SK-N-SH (cell line): Measurements from ENCODE around the gene PFAS. TPM values are rescaled to one million over a fixed set of nuclear protein-coding genes. Genes with fewer than 3 reads are reported as not detected.

Source experiments
- CTCF ChIA-PET: fragments of 300-600, 350-600 bp; formaldehyde crosslinking; extraction: SDS; loops from one replicate; lab custom pipeline; 2021; lab: Yijun Ruan, JAX
- POLR2A ChIA-PET: fragments of 350-600 bp; sonication (Branson Sonifier 250); formaldehyde crosslinking; extraction: SDS; loops from one replicate; lab custom pipeline; 2020; ENCODE audit warnings: antibody characterized with exemption, inconsistent platforms; lab: Yijun Ruan, JAX
- DNase-seq: peaks from one replicate; pipeline ENCODE4 v3.0.0; 2012
- H2AFZ ChIP-seq: fragments of 200-600 bp; sonication (generic); 2 replicates; pipeline ENCODE4 v1.8.1; 2016; ENCODE audit warnings: antibody characterized with exemption, mild to moderate bottlenecking, low read depth
- H3F3A ChIP-seq: fragments of 200-600 bp; sonication (generic); replicated peaks from 2 replicates; pipeline ENCODE3; 2016; ENCODE audit warnings: antibody characterized with exemption, mild to moderate bottlenecking; ENCODE audit not compliant: insufficient read depth
- H3K27ac ChIP-seq, 2 experiments: fragments of 200-500 bp in 1 of 2; fragments of 200-600 bp in 1 of 2; sonication (Bioruptor generic) in 1 of 2; sonication (generic), shearing (Covaris generic) in 1 of 2; 2 replicates each; pipeline versions ENCODE4 v1.5.1 to v1.6.1; 2014 to 2016; ENCODE audit warnings: low read depth in 2 of 2, inconsistent platforms in 1 of 2, low read length in 1 of 2, mild to moderate bottlenecking in 1 of 2, mixed read lengths in 1 of 2
- H3K27me3 ChIP-seq: fragments of 200-600 bp; sonication (generic), shearing (Covaris generic); 2 replicates; pipeline ENCODE4 v1.6.1; 2016; ENCODE audit warnings: mixed run types; ENCODE audit not compliant: insufficient read depth
- H3K36me3 ChIP-seq, 2 experiments: fragments of 200-500 bp in 1 of 2; fragments of 200-600 bp in 1 of 2; sonication (Bioruptor generic) in 1 of 2; sonication (generic) in 1 of 2; replicated peaks in 1 of 2; 2 replicates each; pipeline versions ENCODE3 to v1.5.1; 2014 to 2016; ENCODE audit warnings: low read length in 1 of 2, mild to moderate bottlenecking in 1 of 2; ENCODE audit not compliant: insufficient read depth in 2 of 2, control insufficient read depth in 1 of 2
- H3K4me1 ChIP-seq, 2 experiments: fragments of 200-500 bp in 1 of 2; fragments of 200-600 bp in 1 of 2; sonication (Bioruptor generic) in 1 of 2; sonication (generic), shearing (Covaris generic) in 1 of 2; 2 replicates each; pipeline versions ENCODE4 v1.5.1 to v1.6.1; 2014 to 2016; ENCODE audit warnings: low read depth in 1 of 2, low read length in 1 of 2, mixed run types in 1 of 2; ENCODE audit not compliant: insufficient read depth in 2 of 2, control insufficient read depth in 1 of 2
- H3K4me2 ChIP-seq: fragments of 200-600 bp; sonication (generic), shearing (Covaris generic); 2 replicates; pipeline ENCODE4 v1.6.1; 2017; ENCODE audit warnings: mixed run types
- H3K4me3 ChIP-seq, 2 experiments: fragments of 200-500 bp in 1 of 2; fragments of 200-600 bp in 1 of 2; sonication (Bioruptor generic) in 1 of 2; sonication (generic), shearing (Covaris generic) in 1 of 2; 2 replicates each; pipeline versions ENCODE4 v1.5.1 to v1.8.1; 2014 to 2016; ENCODE audit warnings: low read depth in 2 of 2, inconsistent platforms in 1 of 2, low read length in 1 of 2, mild to moderate bottlenecking in 1 of 2, mixed read lengths in 1 of 2, moderate library complexity in 1 of 2
- H3K79me2 ChIP-seq: fragments of 200-600 bp; sonication (generic); 2 replicates; pipeline ENCODE4 v1.8.1; 2017; ENCODE audit warnings: mild to moderate bottlenecking; ENCODE audit not compliant: insufficient read depth
- H3K9ac ChIP-seq: fragments of 200-600 bp; sonication (generic); 2 replicates; pipeline ENCODE4 v1.6.1; 2017; ENCODE audit warnings: mixed run types
- H3K9me2 ChIP-seq: fragments of 200-600 bp; sonication (generic); 2 replicates; pipeline ENCODE4 v1.6.1; 2017; ENCODE audit warnings: mixed run types
- H3K9me3 ChIP-seq: fragments of 200-600 bp; sonication (generic); 2 replicates; pipeline ENCODE4 v1.6.1; 2017; ENCODE audit warnings: mixed run types, mild to moderate bottlenecking, moderate library complexity
- H4K20me1 ChIP-seq: fragments of 200-600 bp; sonication (generic); 2 replicates; pipeline ENCODE4 v1.6.1; 2017; ENCODE audit warnings: mild to moderate bottlenecking, mixed run types; ENCODE audit not compliant: insufficient read depth
- ELF1 ChIP-seq: IDR thresholded peaks from 2 replicates; pipeline ENCODE4 v1.4.0; 2012
- EP300 ChIP-seq, 2 experiments: IDR thresholded peaks; 2 replicates each; pipeline versions ENCODE4 v1.4.0 to v1.6.1; 2012; ENCODE audit warnings: borderline replicate concordance in 1 of 2, low read depth in 1 of 2, low read length in 1 of 2
- FOXM1 ChIP-seq: IDR thresholded peaks from 2 replicates; pipeline ENCODE4 v1.4.0; 2012; ENCODE audit warnings: low read depth, mild to moderate bottlenecking
- GATA2 ChIP-seq: sonication (generic); formaldehyde crosslinking; IDR thresholded peaks from 2 replicates; pipeline ENCODE4 v1.5.0; 2020; ENCODE audit warnings: mild to moderate bottlenecking, missing genetic modification reagents
- NRF1 ChIP-seq: IDR thresholded peaks from 2 replicates; pipeline ENCODE4 v1.6.1; 2012; ENCODE audit warnings: low read depth, mild to moderate bottlenecking, low read length
- SIN3A ChIP-seq: IDR thresholded peaks from 2 replicates; pipeline ENCODE4 v1.6.1; 2012; ENCODE audit warnings: low read depth, mild to moderate bottlenecking, low read length, moderate library complexity, borderline replicate concordance
- SMC3 ChIP-seq: IDR thresholded peaks from 2 replicates; pipeline ENCODE4 v1.6.1; 2012; ENCODE audit warnings: low read depth, low read length, improper control_type of control experiment
- TAF1 ChIP-seq: IDR thresholded peaks from 2 replicates; pipeline ENCODE4 v1.6.1; 2012; ENCODE audit warnings: low read depth, mild to moderate bottlenecking, low read length, moderate library complexity, borderline replicate concordance
- YY1 ChIP-seq: IDR thresholded peaks from 2 replicates; pipeline ENCODE4 v1.4.0; 2012; ENCODE audit warnings: low read depth, mild to moderate bottlenecking
- WGBS: methylation state at CpG from one replicate; pipeline ENCODE4 v1.1.6; 2017; ENCODE audit warnings: low lambda C conversion rate; 5-methylcytosine and 5-hydroxymethylcytosine counted together
- polyA plus RNA-seq, 3 experiments: library from polyadenylated mRNA; depleted of rRNA; stranded (reverse); fragments of >200 nt; gene quantifications; 2 replicates each; pipeline ENCODE4 v1.2.3, GENCODE V29; 2012
- TF ChIP-seq, protein P1 (sequence below): fragments of 150-350 bp; IDR thresholded peaks from 2 replicates; pipeline ENCODE4 v1.6.1; 2017; ENCODE audit warnings: antibody characterized with exemption, low read length, low read depth, borderline replicate concordance
- TF ChIP-seq, protein P2 (sequence below): IDR thresholded peaks from 2 replicates; pipeline ENCODE4; 2012
- TF ChIP-seq, protein P3 (sequence below): fragments of 200-600 bp; sonication (generic); IDR thresholded peaks from 2 replicates; pipeline ENCODE4 v1.6.1; 2017; ENCODE audit warnings: antibody characterized with exemption, mild to moderate bottlenecking, moderate library complexity

PFAS gene
- polyA plus RNA-seq, 1 of the 3 experiments (the other 2 are of a cell fraction): 22.4 TPM

DNA sequence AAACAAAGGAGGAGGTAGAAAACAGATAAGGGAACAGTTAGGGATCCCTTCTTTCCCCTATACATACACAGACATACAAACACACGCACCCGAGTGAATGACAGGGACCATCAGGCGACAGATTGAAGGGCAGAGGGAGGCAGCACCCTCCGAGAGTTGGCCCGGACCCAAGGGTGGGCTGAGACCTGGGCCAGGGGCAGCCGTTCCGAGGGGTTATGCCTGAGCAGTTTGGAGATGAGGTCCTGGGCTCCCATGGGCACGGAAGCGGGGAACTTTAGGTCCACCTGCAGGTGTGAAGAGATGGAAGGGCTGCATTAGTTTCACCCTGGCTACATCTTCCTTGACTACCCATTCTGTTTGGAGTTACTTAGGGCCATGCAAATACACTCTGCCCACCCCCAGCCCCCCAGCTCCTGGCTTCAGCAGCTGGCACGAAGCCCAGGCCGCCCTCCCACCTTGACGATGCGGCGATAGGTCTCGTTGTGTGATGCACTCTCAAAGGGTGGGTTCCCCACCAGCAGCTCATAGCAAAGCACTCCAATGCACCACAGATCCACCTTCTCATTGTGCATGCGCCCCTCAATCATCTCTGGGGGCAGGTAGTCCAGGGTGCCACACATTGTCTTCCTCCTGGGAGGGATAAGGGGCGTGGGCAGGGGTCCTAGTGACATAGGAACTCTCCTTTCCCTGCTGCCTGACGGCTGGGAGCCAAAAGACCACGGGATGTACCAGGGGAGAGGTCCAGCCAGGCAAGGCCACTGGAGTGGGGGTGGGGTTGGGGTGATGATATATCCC lies 44.1 kb upstream of the PFAS start:
- H3K9me2 ChIP-seq: no peaks in the 10 kb centered on the region
- H3K79me2 ChIP-seq: peaks cover 56% of the 10 kb centered on the region
- peaks cover 2 to 11% of the 10 kb centered on the region in 2 experiments for H3K36me3 ChIP-seq
- no peaks in the 10 kb centered on the region for H3K27me3 ChIP-seq
- ChIA-PET CTCF (interaction anchor here (1.5 to 1.6 kb wide), 2 partner anchors 12 to 16 kb away, joined by 4 to 6 read pairs; no protein-coding TSS in a partner anchor), POLR2A (interaction anchor here (1.4 kb wide), 1 partner anchor 12 kb away, joined by 4 read pairs; no protein-coding TSS in a partner anchor)
- DNase-seq: no peak
- H3K4me2 ChIP-seq: no peak overlapping the region
- H3K4me1 ChIP-seq: peaks cover 0 to 6% of the 10 kb centered on the region in 2 experiments; a peak in 1 of 4 replicates
- H3K27ac ChIP-seq: no peak overlapping the region
- peaks cover 54% of the 10 kb centered on the region for H3F3A ChIP-seq
- H3K9ac ChIP-seq: no peak overlapping the region
- H3K9me3 ChIP-seq: no peaks in the 10 kb centered on the region
- H3K4me3 ChIP-seq: no peak overlapping the region
- no peak overlapping the region for H2AFZ ChIP-seq
- WGBS: 90% methylated on average over 18 of the region's 19 CpGs
- H4K20me1 ChIP-seq: peaks cover 4% of the 10 kb centered on the region; the same call in 1 of the 2 replicates
- no peak for TF ChIP-seq NRF1
- TF ChIP-seq FOXM1: no peak
- TF ChIP-seq, protein P1, sequence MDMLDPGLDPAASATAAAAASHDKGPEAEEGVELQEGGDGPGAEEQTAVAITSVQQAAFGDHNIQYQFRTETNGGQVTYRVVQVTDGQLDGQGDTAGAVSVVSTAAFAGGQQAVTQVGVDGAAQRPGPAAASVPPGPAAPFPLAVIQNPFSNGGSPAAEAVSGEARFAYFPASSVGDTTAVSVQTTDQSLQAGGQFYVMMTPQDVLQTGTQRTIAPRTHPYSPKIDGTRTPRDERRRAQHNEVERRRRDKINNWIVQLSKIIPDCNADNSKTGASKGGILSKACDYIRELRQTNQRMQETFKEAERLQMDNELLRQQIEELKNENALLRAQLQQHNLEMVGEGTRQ: no peak
- TF ChIP-seq SMC3: no peak
- TF ChIP-seq YY1: no peak
- no peak for TF ChIP-seq EP300 (IDR thresholded peaks at IDR 0.05; ENCODE audit: borderline replicate concordance in 1 of 2, low read depth in 1 of 2, low read length in 1 of 2)
- no peak for TF ChIP-seq TAF1
- TF ChIP-seq ELF1: no peak
- no peak for TF ChIP-seq GATA2 (CRISPR knock-in tag)
- TF ChIP-seq, protein P2, sequence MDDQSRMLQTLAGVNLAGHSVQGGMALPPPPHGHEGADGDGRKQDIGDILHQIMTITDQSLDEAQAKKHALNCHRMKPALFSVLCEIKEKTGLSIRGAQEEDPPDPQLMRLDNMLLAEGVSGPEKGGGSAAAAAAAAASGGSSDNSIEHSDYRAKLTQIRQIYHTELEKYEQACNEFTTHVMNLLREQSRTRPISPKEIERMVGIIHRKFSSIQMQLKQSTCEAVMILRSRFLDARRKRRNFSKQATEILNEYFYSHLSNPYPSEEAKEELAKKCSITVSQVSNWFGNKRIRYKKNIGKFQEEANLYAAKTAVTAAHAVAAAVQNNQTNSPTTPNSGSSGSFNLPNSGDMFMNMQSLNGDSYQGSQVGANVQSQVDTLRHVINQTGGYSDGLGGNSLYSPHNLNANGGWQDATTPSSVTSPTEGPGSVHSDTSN: no peak
- TF ChIP-seq SIN3A: no peak
- TF ChIP-seq, protein P3, sequence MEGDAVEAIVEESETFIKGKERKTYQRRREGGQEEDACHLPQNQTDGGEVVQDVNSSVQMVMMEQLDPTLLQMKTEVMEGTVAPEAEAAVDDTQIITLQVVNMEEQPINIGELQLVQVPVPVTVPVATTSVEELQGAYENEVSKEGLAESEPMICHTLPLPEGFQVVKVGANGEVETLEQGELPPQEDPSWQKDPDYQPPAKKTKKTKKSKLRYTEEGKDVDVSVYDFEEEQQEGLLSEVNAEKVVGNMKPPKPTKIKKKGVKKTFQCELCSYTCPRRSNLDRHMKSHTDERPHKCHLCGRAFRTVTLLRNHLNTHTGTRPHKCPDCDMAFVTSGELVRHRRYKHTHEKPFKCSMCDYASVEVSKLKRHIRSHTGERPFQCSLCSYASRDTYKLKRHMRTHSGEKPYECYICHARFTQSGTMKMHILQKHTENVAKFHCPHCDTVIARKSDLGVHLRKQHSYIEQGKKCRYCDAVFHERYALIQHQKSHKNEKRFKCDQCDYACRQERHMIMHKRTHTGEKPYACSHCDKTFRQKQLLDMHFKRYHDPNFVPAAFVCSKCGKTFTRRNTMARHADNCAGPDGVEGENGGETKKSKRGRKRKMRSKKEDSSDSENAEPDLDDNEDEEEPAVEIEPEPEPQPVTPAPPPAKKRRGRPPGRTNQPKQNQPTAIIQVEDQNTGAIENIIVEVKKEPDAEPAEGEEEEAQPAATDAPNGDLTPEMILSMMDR: no peak
